Measurements from ENCODE around the gene PFKL.
A peak's percentile ranks its signal among the peaks of the same experiment; 100 is the strongest.

The PFKL gene

GRCh38 chr21:44334329-44335030 is 34.6 kb downstream of the PFKL start:
- no peak for TF ChIP-seq CTCF (IDR thresholded peaks at IDR 0.05)

GRCh38 chr21:44335266-44336059 is 35.6 kb downstream of the PFKL start:
- no peak for TF ChIP-seq CTCF (IDR thresholded peaks at IDR 0.05)

- no peak for TF ChIP-seq CTCF (IDR thresholded peaks at IDR 0.05)
Observed at GRCh38 chr21:44337449-44337848, 37.6 kb downstream of the PFKL start.

- peak; percentile 23; the same call in 1 of the 2 replicates for TF ChIP-seq CTCF (IDR thresholded peaks at IDR 0.05)
Observed at GRCh38 chr21:44337941-44338895, 38.4 kb downstream of the PFKL start.

GRCh38 chr21:44338971-44339910 is 39.4 kb downstream of the PFKL start, which contains the start of gene CFAP410:
Gene CFAP410, minus strand, starts transcription at chr21:44339390. Its CDS starts 196 bp downstream, at chr21:44339194.
- TF ChIP-seq CTCF (IDR thresholded peaks at IDR 0.05): no peak

GRCh38 chr21:44344541-44345183 is 44.8 kb downstream of the PFKL start:
- no peak for TF ChIP-seq CTCF (IDR thresholded peaks at IDR 0.05)

Data from LNCAP (cell line).